Trophoblast cell (in vitro differentiated cells and primary cell): ENCODE results near the gene DNAJB6.

ENCODE experiments used
- DNase-seq, 2 donors: peaks; one replicate each; pipeline ENCODE4 v3.0.0-alpha.2; 2016
- H2AFZ ChIP-seq: 2 replicates; pipeline ENCODE4 v1.6.1; 2013; ENCODE audit warnings: low read length, moderate library complexity, mild to moderate bottlenecking; ENCODE audit not compliant: insufficient read depth, poor library complexity
- H2AK5ac ChIP-seq: 2 replicates; pipeline ENCODE4 v1.6.1; 2013; ENCODE audit warnings: mild to moderate bottlenecking, low read length
- H2BK120ac ChIP-seq: 2 replicates; pipeline ENCODE4 v1.6.1; 2013; ENCODE audit warnings: low read length, mild to moderate bottlenecking, moderate library complexity; ENCODE audit not compliant: insufficient read depth, poor library complexity
- H2BK12ac ChIP-seq: 2 replicates; pipeline ENCODE4 v1.6.1; 2013; ENCODE audit warnings: mild to moderate bottlenecking, low read length, moderate library complexity
- H2BK5ac ChIP-seq: 2 replicates; pipeline ENCODE4 v1.6.1; 2013; ENCODE audit warnings: low read length, low read depth, moderate library complexity, mild to moderate bottlenecking; ENCODE audit not compliant: poor library complexity
- H3K14ac ChIP-seq: 2 replicates; pipeline ENCODE4 v1.6.1; 2013; ENCODE audit warnings: mild to moderate bottlenecking, low read length
- H3K18ac ChIP-seq: 2 replicates; pipeline ENCODE4 v1.6.1; 2013; ENCODE audit warnings: mild to moderate bottlenecking, low read length
- H3K23ac ChIP-seq: 2 replicates; pipeline ENCODE4 v1.6.1; 2013; ENCODE audit warnings: low read length
- H3K27ac ChIP-seq: 2 replicates; pipeline ENCODE4 v1.5.1; 2013; ENCODE audit warnings: low read depth, mild to moderate bottlenecking, inconsistent platforms, low read length, moderate library complexity
- H3K27me3 ChIP-seq: 2 replicates; pipeline ENCODE4 v1.6.1; 2013; ENCODE audit warnings: inconsistent platforms, mild to moderate bottlenecking, low read length, moderate library complexity; ENCODE audit not compliant: insufficient read depth
- H3K36me3 ChIP-seq, 2 experiments: 1 replicate in 1 of 2; 2 replicates in 1 of 2; pipeline ENCODE4 v1.6.1; 2013; ENCODE audit warnings: low read length in 2 of 2, mild to moderate bottlenecking in 2 of 2, moderate library complexity in 1 of 2; ENCODE audit not compliant: insufficient read depth in 2 of 2, control insufficient read depth in 1 of 2
- H3K4ac ChIP-seq: 2 replicates; pipeline ENCODE4 v1.6.1; 2013; ENCODE audit warnings: low read depth, mild to moderate bottlenecking, low read length, moderate library complexity
- H3K4me1 ChIP-seq, 2 experiments: 1 replicate in 1 of 2; 2 replicates in 1 of 2; pipeline ENCODE4 v1.6.1; 2013; ENCODE audit warnings: low read length in 2 of 2, mild to moderate bottlenecking in 2 of 2, moderate library complexity in 1 of 2; ENCODE audit not compliant: insufficient read depth in 2 of 2, control insufficient read depth in 1 of 2
- H3K4me2 ChIP-seq: 2 replicates; pipeline ENCODE4 v1.6.1; 2013; ENCODE audit warnings: inconsistent platforms, mild to moderate bottlenecking, low read length, moderate library complexity
- H3K4me3 ChIP-seq: 2 replicates; pipeline ENCODE4 v1.5.1; 2013; ENCODE audit warnings: mild to moderate bottlenecking, low read depth, low read length, inconsistent platforms
- H3K79me1 ChIP-seq: one replicate; pipeline ENCODE4 v1.6.1; 2013; ENCODE audit warnings: low read length
- H3K79me2 ChIP-seq: 2 replicates; pipeline ENCODE4 v1.6.1; 2013; ENCODE audit warnings: low read length, mild to moderate bottlenecking; ENCODE audit not compliant: control insufficient read depth, insufficient read depth, poor library complexity
- H3K9ac ChIP-seq: 2 replicates; pipeline ENCODE4 v1.6.1; 2013; ENCODE audit warnings: mild to moderate bottlenecking, low read length
- H3K9me3 ChIP-seq: 2 replicates; pipeline ENCODE4 v1.6.1; 2013; ENCODE audit warnings: low read depth, mild to moderate bottlenecking, control low read depth, inconsistent platforms, low read length; ENCODE audit not compliant: insufficient read depth
- H4K12ac ChIP-seq: 2 replicates; pipeline ENCODE4 v1.6.1; 2013; ENCODE audit warnings: low read depth, mild to moderate bottlenecking, low read length, moderate library complexity
- H4K8ac ChIP-seq: 2 replicates; pipeline ENCODE4 v1.6.1; 2013; ENCODE audit warnings: low read depth, mild to moderate bottlenecking, low read length, moderate library complexity
- H4K91ac ChIP-seq: one replicate; pipeline ENCODE4 v1.6.1; 2013; ENCODE audit warnings: low read depth, mild to moderate bottlenecking, low read length, moderate library complexity
- WGBS: extraction: QIAGEN DNeasy Blood & Tissue Kit; methylation state at CpG from one replicate; pipeline ENCODE4 v1.1.7; 2013; ENCODE audit warnings: missing lambda C conversion rate; ENCODE audit not compliant: insufficient read length, insufficient coverage; ENCODE audit errors: extremely low coverage; 5-methylcytosine and 5-hydroxymethylcytosine counted together

The DNAJB6 gene

GRCh38 chr7:157401567-157402387 lies 65.0 kb downstream of the DNAJB6 start:
- no peak overlapping the region for H3K4me3 ChIP-seq
- H3K23ac ChIP-seq: no peak overlapping the region
- H3K18ac ChIP-seq: peak overlapping the region; percentile 28
- H3K36me3 ChIP-seq: peaks cover 26 to 34% of the 10 kb centered on the region in 2 experiments
- H3K27ac ChIP-seq: no peak overlapping the region
- H3K9me3 ChIP-seq: no peaks in the 10 kb centered on the region
- H4K8ac ChIP-seq: no peak overlapping the region
- peak; percentile 78 for DNase-seq
- H4K12ac ChIP-seq: no peak overlapping the region
- no peak overlapping the region for H2AK5ac ChIP-seq
- H2BK12ac ChIP-seq: no peak overlapping the region
- no peak overlapping the region for H3K14ac ChIP-seq
- peaks cover 3% of the 10 kb centered on the region for H3K79me2 ChIP-seq
- H2AFZ ChIP-seq: no peak overlapping the region
- H3K79me1 ChIP-seq: no peaks in the 10 kb centered on the region
- H3K27me3 ChIP-seq: no peaks in the 10 kb centered on the region
- H3K4me1 ChIP-seq: peaks cover 24 to 28% of the 10 kb centered on the region in 2 experiments
- no peak overlapping the region for H3K4ac ChIP-seq
- no peak overlapping the region for H2BK120ac ChIP-seq
- no peak overlapping the region for H3K4me2 ChIP-seq
- WGBS: no CpG with 5 or more reads among the region's 29 CpGs
- no peak overlapping the region for H3K9ac ChIP-seq
- H4K91ac ChIP-seq: peak overlapping the region; percentile 25
- no peak overlapping the region for H2BK5ac ChIP-seq

DNA sequence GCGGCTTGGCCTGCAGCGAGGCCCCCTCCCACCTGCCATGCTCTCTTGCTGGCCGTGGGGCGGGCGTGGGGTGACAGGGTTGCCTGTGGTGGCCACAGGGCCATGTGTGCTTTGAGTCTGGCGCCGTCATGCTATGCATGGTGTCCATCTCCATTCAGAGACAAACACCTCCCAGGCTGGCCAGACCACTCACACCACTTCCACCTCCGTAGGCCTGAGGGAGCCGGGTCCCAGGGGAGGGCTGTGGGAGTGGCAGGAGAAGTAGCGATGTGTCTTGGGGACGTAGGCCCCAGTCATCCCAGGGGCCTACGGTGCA lies 65.5 kb downstream of the DNAJB6 start:
- H3K9ac ChIP-seq: no peak overlapping the region
- H3K4me1 ChIP-seq: peaks cover 20 to 22% of the 10 kb centered on the region in 2 experiments
- no peak overlapping the region for H4K12ac ChIP-seq
- H2AFZ ChIP-seq: no peak overlapping the region
- no peak overlapping the region for H3K14ac ChIP-seq
- H4K91ac ChIP-seq: peak overlapping the region; percentile 25
- no CpG with 5 or more reads among the region's 12 CpGs for WGBS
- no peak overlapping the region for H2AK5ac ChIP-seq
- no peaks in the 10 kb centered on the region for H3K9me3 ChIP-seq
- peaks cover 23 to 35% of the 10 kb centered on the region in 2 experiments for H3K36me3 ChIP-seq
- H3K27me3 ChIP-seq: no peaks in the 10 kb centered on the region
- peak overlapping the region; percentile 28 for H3K18ac ChIP-seq
- no peak overlapping the region for H3K4me3 ChIP-seq
- no peak overlapping the region for H2BK120ac ChIP-seq
- no peak overlapping the region for H3K23ac ChIP-seq
- H2BK12ac ChIP-seq: no peak overlapping the region
- DNase-seq: no peak
- H3K4ac ChIP-seq: no peak overlapping the region
- H3K27ac ChIP-seq: no peak overlapping the region
- no peak overlapping the region for H3K4me2 ChIP-seq
- H3K79me2 ChIP-seq: peaks cover 3% of the 10 kb centered on the region
- H2BK5ac ChIP-seq: no peak overlapping the region
- H3K79me1 ChIP-seq: no peaks in the 10 kb centered on the region
- H4K8ac ChIP-seq: no peak overlapping the region

- Histone ChIP-seq H3K79me2 (peaks cover 3% of the 10 kb centered on the region), H3K14ac (no peak overlapping the region), H2BK12ac (no peak overlapping the region), H4K91ac (no peak overlapping the region), H3K27ac (no peak overlapping the region), H3K18ac (no peak overlapping the region), H2BK120ac (no peak overlapping the region), H4K8ac (no peak overlapping the region), H4K12ac (no peak overlapping the region), H3K4me1 (peaks cover 14 to 18% of the 10 kb centered on the region in 2 experiments), H2BK5ac (no peak overlapping the region), H3K4me3 (no peak overlapping the region), H3K9me3 (no peaks in the 10 kb centered on the region), H3K4me2 (no peak overlapping the region), H3K36me3 (peaks cover 30 to 41% of the 10 kb centered on the region in 2 experiments), H2AK5ac (no peak overlapping the region), H3K9ac (no peak overlapping the region), H3K23ac (no peak overlapping the region), H2AFZ (no peak overlapping the region), H3K27me3 (no peaks in the 10 kb centered on the region), H3K79me1 (no peaks in the 10 kb centered on the region), H3K4ac (peak overlapping the region; percentile 10)
- WGBS: no CpG with 5 or more reads among the region's 21 CpGs
- no peak for DNase-seq
Observed at GRCh38 chr7:157402911-157403534, 66.2 kb downstream of the DNAJB6 start.

DNA sequence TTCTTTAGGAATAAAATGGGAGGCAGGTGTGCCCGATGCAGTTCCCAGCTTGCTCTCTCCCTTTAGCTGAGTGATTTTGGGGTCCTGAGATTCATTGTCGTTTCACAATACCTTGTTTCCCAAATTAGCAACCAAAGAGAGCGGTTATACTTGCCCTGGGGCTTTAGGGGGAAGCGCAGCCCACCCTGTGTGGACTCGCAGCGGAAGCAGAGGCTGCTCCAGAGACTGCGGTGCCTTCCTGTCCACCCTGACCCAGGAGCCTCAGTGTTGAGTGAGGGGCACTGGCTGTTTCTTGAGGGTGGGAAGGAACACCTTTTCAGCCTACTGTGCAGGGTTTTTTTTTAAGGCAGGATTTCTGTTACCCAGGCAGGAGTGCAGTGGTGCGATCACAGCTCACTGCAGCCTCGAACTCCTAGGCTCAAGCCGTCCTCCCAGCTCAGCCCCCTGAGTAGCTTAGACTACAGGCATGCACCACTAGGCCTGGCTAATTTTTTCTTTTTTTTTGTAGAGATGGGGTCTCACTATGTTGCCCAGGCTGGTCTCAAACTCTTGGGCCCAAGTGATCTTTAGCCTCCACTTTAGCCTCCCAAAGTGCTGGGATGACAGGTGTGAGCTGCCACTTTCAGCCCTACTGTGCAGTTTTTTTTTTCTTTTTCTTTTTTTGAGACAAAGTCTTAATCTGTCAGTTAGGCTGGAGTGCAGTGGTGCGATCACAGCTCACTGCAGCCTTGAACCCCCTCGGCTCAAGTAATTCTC lies 67.0 kb downstream of the DNAJB6 start:
- H3K4ac ChIP-seq: no peak overlapping the region
- peak overlapping the region; percentile 38 for H3K18ac ChIP-seq
- H3K9me3 ChIP-seq: no peaks in the 10 kb centered on the region
- H3K4me1 ChIP-seq: peaks cover 12 to 18% of the 10 kb centered on the region in 2 experiments
- H3K14ac ChIP-seq: no peak overlapping the region
- no peak overlapping the region for H3K4me3 ChIP-seq
- no peak overlapping the region for H2AFZ ChIP-seq
- no peaks in the 10 kb centered on the region for H3K27me3 ChIP-seq
- no peak overlapping the region for H3K27ac ChIP-seq
- DNase-seq: no peak
- no peak overlapping the region for H3K9ac ChIP-seq
- H2BK5ac ChIP-seq: no peak overlapping the region
- H4K12ac ChIP-seq: no peak overlapping the region
- H2BK12ac ChIP-seq: no peak overlapping the region
- H4K8ac ChIP-seq: no peak overlapping the region
- WGBS: no CpG with 5 or more reads among the region's 12 CpGs
- peaks cover 3% of the 10 kb centered on the region for H3K79me2 ChIP-seq
- H3K23ac ChIP-seq: no peak overlapping the region
- peaks cover 36 to 44% of the 10 kb centered on the region in 2 experiments for H3K36me3 ChIP-seq
- no peak overlapping the region for H3K4me2 ChIP-seq
- H4K91ac ChIP-seq: no peak overlapping the region
- no peaks in the 10 kb centered on the region for H3K79me1 ChIP-seq
- H2AK5ac ChIP-seq: no peak overlapping the region
- no peak overlapping the region for H2BK120ac ChIP-seq
